Hepatocyte (in vitro differentiated cells): ENCODE data around the gene PALLD. TPM values are rescaled to one million over a fixed set of nuclear protein-coding genes. Genes with fewer than 3 reads are reported as not detected.

Experiments used
- DNase-seq: peaks from one replicate; pipeline ENCODE4 v3.0.0-alpha.2; 2016; ENCODE audit warnings: low spot score
- H2AFZ ChIP-seq: fragments of 200-600 bp; sonication (generic); 2 replicates; pipeline ENCODE4 v1.6.0; 2016; ENCODE audit warnings: antibody characterized with exemption, mild to moderate bottlenecking
- H3K27ac ChIP-seq: fragments of 200-600 bp; sonication (generic); 2 replicates; pipeline ENCODE4 v1.5.1; 2016; ENCODE audit warnings: mild to moderate bottlenecking
- H3K27me3 ChIP-seq: fragments of 200-600 bp; sonication (generic); 2 replicates; pipeline ENCODE4 v1.6.1; 2016
- H3K36me3 ChIP-seq: fragments of 200-600 bp; sonication (generic); replicated peaks from 2 replicates; pipeline ENCODE4 v1.5.1; 2016; ENCODE audit warnings: low read depth; ENCODE audit not compliant: insufficient read depth
- H3K4me1 ChIP-seq: fragments of 200-600 bp; sonication (generic); 2 replicates; pipeline ENCODE4 v1.5.1; 2016; ENCODE audit warnings: mild to moderate bottlenecking, moderate library complexity; ENCODE audit not compliant: insufficient read depth
- H3K4me2 ChIP-seq: fragments of 200-600 bp; sonication (generic); 2 replicates; pipeline ENCODE4 v1.6.0; 2016
- H3K4me3 ChIP-seq: fragments of 200-600 bp; sonication (generic); 2 replicates; pipeline ENCODE4 v1.5.1; 2016; ENCODE audit warnings: mild to moderate bottlenecking
- H3K79me2 ChIP-seq: fragments of 200-600 bp; sonication (generic); 2 replicates; pipeline ENCODE4 v1.6.0; 2017; ENCODE audit warnings: mild to moderate bottlenecking
- H3K9me2 ChIP-seq: fragments of 200-600 bp; sonication (generic); replicated peaks from 2 replicates; pipeline ENCODE4 v1.6.0; 2017; ENCODE audit warnings: mild to moderate bottlenecking; ENCODE audit not compliant: insufficient read depth
- H3K9me3 ChIP-seq: fragments of 200-600 bp; sonication (generic); 2 replicates; pipeline ENCODE4 v1.5.1; 2016; ENCODE audit warnings: low read depth, mild to moderate bottlenecking
- H4K20me1 ChIP-seq: fragments of 200-600 bp; sonication (generic); 2 replicates; pipeline ENCODE4 v1.6.0; 2016; ENCODE audit warnings: mild to moderate bottlenecking; ENCODE audit not compliant: insufficient read depth, poor library complexity, severe bottlenecking
- EZH2 ChIP-seq: fragments of 200-600 bp; sonication (generic); IDR thresholded peaks from 2 replicates; pipeline ENCODE4 v1.6.1; 2016; ENCODE audit warnings: antibody characterized with exemption, mild to moderate bottlenecking, borderline replicate concordance
- EZH2phosphoT487 ChIP-seq: fragments of 200-600 bp; sonication (generic); IDR thresholded peaks from one replicate; pipeline ENCODE4 v1.6.1; 2018; ENCODE audit warnings: antibody characterized with exemption, mild to moderate bottlenecking, low read depth, moderate library complexity; ENCODE audit not compliant: unreplicated experiment, severe bottlenecking
- WGBS: methylation state at CpG from one replicate; pipeline ENCODE4 v1.1.6; 2016; ENCODE audit warnings: low lambda C conversion rate; ENCODE audit errors: missing lambda C conversion rate; 5-methylcytosine and 5-hydroxymethylcytosine counted together
- polyA plus RNA-seq: library from polyadenylated mRNA; unstranded; fragments of >200 nt; fragmentation: Nextera tagmentation; extraction: Ambion mirVana; gene quantifications from 2 replicates; pipeline ENCODE4 v1.2.1, GENCODE V29; 2016
- total RNA-seq: library from RNA; depleted of rRNA; stranded (reverse); fragments of >200 nt; gene quantifications from 2 replicates; pipeline ENCODE4 v1.2.3, GENCODE V29; 2014
- TF ChIP-seq, protein P1 (sequence below): fragments of 200-600 bp; sonication (generic); IDR thresholded peaks from 2 replicates; pipeline ENCODE4 v1.5.1; 2016; ENCODE audit warnings: antibody characterized with exemption, mild to moderate bottlenecking; ENCODE audit not compliant: poor library complexity

PALLD gene
- total and polyA plus RNA-seq, 2 experiments from 2014 or later, result 82.7 to 85.2 TPM

DNA sequence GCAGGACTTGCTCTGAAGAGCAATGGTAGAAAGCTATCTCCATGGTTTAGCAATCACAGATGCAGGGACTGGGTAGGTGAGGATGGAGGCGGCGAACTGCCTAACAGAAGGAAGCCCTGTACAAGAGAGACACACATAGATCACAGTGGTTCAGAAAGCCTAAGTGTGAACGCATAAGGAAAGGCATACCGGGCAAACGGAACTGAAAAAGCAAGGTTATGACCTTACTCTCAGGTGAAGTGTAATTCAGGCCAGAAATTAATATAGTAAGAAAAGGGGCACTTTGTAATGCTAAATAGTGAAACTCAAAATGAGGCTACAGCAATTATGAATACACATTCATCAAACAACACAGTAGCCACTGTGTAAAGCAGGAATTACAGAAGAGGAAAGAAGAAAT lies 126.6 kb downstream of the PALLD start:
- H3K9me2 ChIP-seq, result no peaks in the 10 kb centered on the region
- no peak overlapping the region for H3K4me2 ChIP-seq
- H3K36me3 ChIP-seq, result no peaks in the 10 kb centered on the region
- H2AFZ ChIP-seq, result no peak overlapping the region
- no peak overlapping the region for H3K4me3 ChIP-seq
- H3K9me3 ChIP-seq, result no peaks in the 10 kb centered on the region
- WGBS, result 99% methylated on average over 5 of the region's 5 CpGs
- H3K27ac ChIP-seq, result no peak overlapping the region
- H4K20me1 ChIP-seq, result no peaks in the 10 kb centered on the region
- no peaks in the 10 kb centered on the region for H3K4me1 ChIP-seq
- H3K79me2 ChIP-seq, result no peaks in the 10 kb centered on the region
- TF ChIP-seq EZH2phosphoT487 (no peak), EZH2 (no peak)
- TF ChIP-seq, protein P1, sequence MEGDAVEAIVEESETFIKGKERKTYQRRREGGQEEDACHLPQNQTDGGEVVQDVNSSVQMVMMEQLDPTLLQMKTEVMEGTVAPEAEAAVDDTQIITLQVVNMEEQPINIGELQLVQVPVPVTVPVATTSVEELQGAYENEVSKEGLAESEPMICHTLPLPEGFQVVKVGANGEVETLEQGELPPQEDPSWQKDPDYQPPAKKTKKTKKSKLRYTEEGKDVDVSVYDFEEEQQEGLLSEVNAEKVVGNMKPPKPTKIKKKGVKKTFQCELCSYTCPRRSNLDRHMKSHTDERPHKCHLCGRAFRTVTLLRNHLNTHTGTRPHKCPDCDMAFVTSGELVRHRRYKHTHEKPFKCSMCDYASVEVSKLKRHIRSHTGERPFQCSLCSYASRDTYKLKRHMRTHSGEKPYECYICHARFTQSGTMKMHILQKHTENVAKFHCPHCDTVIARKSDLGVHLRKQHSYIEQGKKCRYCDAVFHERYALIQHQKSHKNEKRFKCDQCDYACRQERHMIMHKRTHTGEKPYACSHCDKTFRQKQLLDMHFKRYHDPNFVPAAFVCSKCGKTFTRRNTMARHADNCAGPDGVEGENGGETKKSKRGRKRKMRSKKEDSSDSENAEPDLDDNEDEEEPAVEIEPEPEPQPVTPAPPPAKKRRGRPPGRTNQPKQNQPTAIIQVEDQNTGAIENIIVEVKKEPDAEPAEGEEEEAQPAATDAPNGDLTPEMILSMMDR, result no peak
- H3K27me3 ChIP-seq, result no peaks in the 10 kb centered on the region
- DNase-seq, result no peak

DNA sequence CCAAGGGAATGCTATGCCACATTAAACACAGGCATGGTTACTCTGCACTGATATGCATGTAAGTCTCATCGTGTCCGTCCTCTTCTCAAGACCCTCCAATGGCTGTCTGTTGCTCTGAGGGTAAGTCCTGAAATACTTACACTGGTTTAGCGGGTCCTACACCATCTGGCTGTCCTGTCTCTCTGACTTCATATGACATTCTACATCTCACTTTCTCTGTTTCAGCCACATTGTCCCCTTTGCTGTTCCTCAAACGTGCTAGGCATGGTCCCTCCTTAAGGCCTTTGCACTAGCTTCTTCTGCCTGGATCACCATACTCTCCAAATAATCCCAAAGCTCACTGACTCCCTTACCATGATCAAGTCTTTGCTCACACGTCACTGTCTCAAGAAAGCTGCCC lies 131.4 kb downstream of the PALLD start:
- no peak for DNase-seq
- no peak overlapping the region for H3K4me3 ChIP-seq
- no peaks in the 10 kb centered on the region for H3K27me3 ChIP-seq
- H3K4me1 ChIP-seq, result no peaks in the 10 kb centered on the region
- peaks cover 5% of the 10 kb centered on the region for H3K79me2 ChIP-seq
- no peaks in the 10 kb centered on the region for H3K36me3 ChIP-seq
- no peaks in the 10 kb centered on the region for H3K9me2 ChIP-seq
- no peak overlapping the region for H3K27ac ChIP-seq
- TF ChIP-seq, protein P1, result no peak
- no peak for TF ChIP-seq EZH2phosphoT487
- no peak for TF ChIP-seq EZH2
- WGBS, result 94% methylated on average over 5 of the region's 5 CpGs
- no peaks in the 10 kb centered on the region for H4K20me1 ChIP-seq
- H2AFZ ChIP-seq, result no peak overlapping the region
- H3K9me3 ChIP-seq, result no peaks in the 10 kb centered on the region
- H3K4me2 ChIP-seq, result no peak overlapping the region

DNA sequence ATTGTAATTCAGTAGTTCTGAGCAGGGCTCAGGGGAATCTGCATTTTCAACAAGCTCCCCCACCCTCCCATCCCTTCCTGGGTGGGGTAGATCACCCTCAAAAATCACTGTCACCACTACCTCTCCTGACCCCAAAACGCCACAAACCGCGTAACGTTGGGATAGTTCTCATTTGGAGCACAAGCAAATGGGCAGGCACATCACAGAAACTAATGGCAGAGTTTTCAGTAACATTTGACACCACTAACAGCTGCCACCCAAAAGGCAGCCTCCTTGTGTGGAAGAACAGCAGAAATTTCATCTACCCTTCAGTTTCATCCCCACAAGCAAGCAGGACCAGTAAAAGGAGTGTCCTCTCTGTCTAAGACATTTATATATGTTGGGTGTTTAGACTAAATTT lies 132.7 kb downstream of the PALLD start:
- Histone ChIP-seq H3K9me2 (no peaks in the 10 kb centered on the region), H3K4me1 (peaks cover 6% of the 10 kb centered on the region), H3K9me3 (no peaks in the 10 kb centered on the region), H3K27ac (no peak overlapping the region), H3K4me3 (no peak overlapping the region), H2AFZ (no peak overlapping the region), H3K36me3 (no peaks in the 10 kb centered on the region), H3K4me2 (no peak overlapping the region), H4K20me1 (no peaks in the 10 kb centered on the region), H3K27me3 (no peaks in the 10 kb centered on the region), H3K79me2 (peaks cover 11% of the 10 kb centered on the region)
- 86% methylated on average over 4 of the region's 4 CpGs for WGBS
- no peak for DNase-seq
- TF ChIP-seq, protein P1, result no peak
- TF ChIP-seq EZH2phosphoT487, result no peak
- no peak for TF ChIP-seq EZH2
